ENCODE measurements around the gene RTN3. TPM values are rescaled to one million over a fixed set of nuclear protein-coding genes. Genes with fewer than 3 reads are reported as not detected.
A peak's percentile ranks its signal among the peaks of the same experiment; 100 is the strongest.

The RTN3 gene
- total RNA-seq, 1 donor from 2014 or later, result 116 TPM

GRCh38 chr11:63783925-63784592 is 102.8 kb downstream of the RTN3 start:
- DNase-seq (no peak), ATAC-seq (peak; percentile 76)
- TF ChIP-seq, protein P1, sequence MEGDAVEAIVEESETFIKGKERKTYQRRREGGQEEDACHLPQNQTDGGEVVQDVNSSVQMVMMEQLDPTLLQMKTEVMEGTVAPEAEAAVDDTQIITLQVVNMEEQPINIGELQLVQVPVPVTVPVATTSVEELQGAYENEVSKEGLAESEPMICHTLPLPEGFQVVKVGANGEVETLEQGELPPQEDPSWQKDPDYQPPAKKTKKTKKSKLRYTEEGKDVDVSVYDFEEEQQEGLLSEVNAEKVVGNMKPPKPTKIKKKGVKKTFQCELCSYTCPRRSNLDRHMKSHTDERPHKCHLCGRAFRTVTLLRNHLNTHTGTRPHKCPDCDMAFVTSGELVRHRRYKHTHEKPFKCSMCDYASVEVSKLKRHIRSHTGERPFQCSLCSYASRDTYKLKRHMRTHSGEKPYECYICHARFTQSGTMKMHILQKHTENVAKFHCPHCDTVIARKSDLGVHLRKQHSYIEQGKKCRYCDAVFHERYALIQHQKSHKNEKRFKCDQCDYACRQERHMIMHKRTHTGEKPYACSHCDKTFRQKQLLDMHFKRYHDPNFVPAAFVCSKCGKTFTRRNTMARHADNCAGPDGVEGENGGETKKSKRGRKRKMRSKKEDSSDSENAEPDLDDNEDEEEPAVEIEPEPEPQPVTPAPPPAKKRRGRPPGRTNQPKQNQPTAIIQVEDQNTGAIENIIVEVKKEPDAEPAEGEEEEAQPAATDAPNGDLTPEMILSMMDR (IDR thresholded peaks at IDR 0.05), result no peak
- H3K4me3 ChIP-seq, result no peak overlapping the region
- peak overlapping the region; percentile 47 for H3K27ac ChIP-seq
- intact Hi-C loops (cut with DNase I), result no loop called here
- H3K4me1 ChIP-seq, result no peaks in the 10 kb centered on the region
- no peaks in the 10 kb centered on the region for H3K36me3 ChIP-seq
- H3K9me3 ChIP-seq, result no peaks in the 10 kb centered on the region
- H3K27me3 ChIP-seq, result no peaks in the 10 kb centered on the region

DNA sequence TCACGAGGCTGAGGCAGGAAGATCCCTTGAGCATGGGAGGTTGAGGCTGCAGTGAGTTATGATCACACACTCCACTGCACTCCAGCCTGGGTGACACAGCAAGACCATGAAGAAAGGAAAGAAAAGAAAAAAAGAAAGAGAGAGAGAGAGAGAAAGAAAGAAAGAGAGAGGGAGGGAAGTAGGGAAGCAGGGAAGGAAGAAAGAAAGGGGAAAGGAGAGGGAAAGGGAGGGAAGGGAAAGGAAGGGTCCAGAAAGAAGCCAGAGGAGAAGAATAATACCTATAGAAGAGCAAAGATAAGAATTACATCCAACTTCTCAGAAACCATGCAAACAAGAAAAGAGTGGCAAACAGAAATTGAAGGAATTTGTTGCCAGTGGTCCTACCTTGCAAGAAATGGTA is 104.5 kb downstream of the RTN3 start:
- H3K27ac ChIP-seq, result no peak overlapping the region
- no peaks in the 10 kb centered on the region for H3K4me1 ChIP-seq
- H3K9me3 ChIP-seq, result no peaks in the 10 kb centered on the region
- intact Hi-C loops (cut with DNase I), result no loop called here
- ATAC-seq, result no peak
- no peaks in the 10 kb centered on the region for H3K27me3 ChIP-seq
- H3K4me3 ChIP-seq, result no peak overlapping the region
- no peaks in the 10 kb centered on the region for H3K36me3 ChIP-seq
- no peak for DNase-seq
- TF ChIP-seq, protein P1 (IDR thresholded peaks at IDR 0.05), result no peak

- H3K9me3 ChIP-seq, result peaks cover 9% of the 10 kb centered on the region
- no peak overlapping the region for H3K4me3 ChIP-seq
- no peaks in the 10 kb centered on the region for H3K27me3 ChIP-seq
- H3K4me1 ChIP-seq, result no peaks in the 10 kb centered on the region
- ATAC-seq (no peak), DNase-seq (no peak)
- TF ChIP-seq, protein P1 (IDR thresholded peaks at IDR 0.05), result no peak
- intact Hi-C loops (cut with DNase I), result no loop called here
- no peak overlapping the region for H3K27ac ChIP-seq
- H3K36me3 ChIP-seq, result no peaks in the 10 kb centered on the region
Measured at GRCh38 chr11:63791495-63792167, 110.3 kb downstream of the RTN3 start.

DNA sequence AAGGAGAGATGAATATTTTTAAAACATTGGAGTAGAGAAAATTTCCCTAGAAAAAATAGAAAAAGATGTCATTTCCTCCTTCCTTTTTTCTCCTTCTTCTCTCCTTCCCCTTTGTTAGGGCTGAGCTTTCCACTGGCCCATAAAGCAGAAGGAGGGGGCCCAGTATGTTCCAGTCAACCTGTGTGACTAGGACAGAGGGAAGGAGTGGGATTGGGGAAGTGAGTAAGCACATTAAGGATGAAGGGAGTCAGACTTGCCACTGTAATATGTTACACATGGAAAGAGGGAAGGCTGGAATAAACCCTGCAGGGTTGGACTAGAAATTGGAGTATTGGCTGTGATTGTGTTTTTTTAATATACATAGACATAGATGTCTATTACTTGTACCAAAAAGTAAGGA is 111.9 kb downstream of the RTN3 start:
- H3K27ac ChIP-seq, result no peak overlapping the region
- no peaks in the 10 kb centered on the region for H3K36me3 ChIP-seq
- DNase-seq (no peak), ATAC-seq (peak; percentile 85)
- TF ChIP-seq, protein P1 (IDR thresholded peaks at IDR 0.05), result no peak
- H3K4me3 ChIP-seq, result no peak overlapping the region
- H3K27me3 ChIP-seq, result no peaks in the 10 kb centered on the region
- intact Hi-C loops (cut with DNase I), result no loop called here
- H3K4me1 ChIP-seq, result no peaks in the 10 kb centered on the region
- H3K9me3 ChIP-seq, result peaks cover 9% of the 10 kb centered on the region

GRCh38 chr11:63795066-63795465 is 113.8 kb downstream of the RTN3 start:
- TF ChIP-seq, protein P1 (IDR thresholded peaks at IDR 0.05), result no peak
- no peak overlapping the region for H3K27ac ChIP-seq
- intact Hi-C loops (cut with DNase I), result no loop called here

More at GRCh38 chr11:63795066-63795465, 113.8 kb downstream of the RTN3 start:
- Histone ChIP-seq H3K4me1 (no peaks in the 10 kb centered on the region), H3K27me3 (no peaks in the 10 kb centered on the region), H3K9me3 (peaks cover 9% of the 10 kb centered on the region), H3K36me3 (no peaks in the 10 kb centered on the region), H3K4me3 (no peak overlapping the region)
- DNase-seq (no peak), ATAC-seq (no peak)

All from upper lobe of right lung (tissue), 1 donor.